ENCODE data around the gene FBXL17. TPM values are rescaled to one million over a fixed set of nuclear protein-coding genes. Genes with fewer than 3 reads are reported as not detected.

Gene FBXL17
- total and polyA plus RNA-seq, 2 of the 13 experiments (the other 11 are each of a cell fraction or from before 2014, with no cell fraction given) = 3.0 to 7.9 TPM

DNA sequence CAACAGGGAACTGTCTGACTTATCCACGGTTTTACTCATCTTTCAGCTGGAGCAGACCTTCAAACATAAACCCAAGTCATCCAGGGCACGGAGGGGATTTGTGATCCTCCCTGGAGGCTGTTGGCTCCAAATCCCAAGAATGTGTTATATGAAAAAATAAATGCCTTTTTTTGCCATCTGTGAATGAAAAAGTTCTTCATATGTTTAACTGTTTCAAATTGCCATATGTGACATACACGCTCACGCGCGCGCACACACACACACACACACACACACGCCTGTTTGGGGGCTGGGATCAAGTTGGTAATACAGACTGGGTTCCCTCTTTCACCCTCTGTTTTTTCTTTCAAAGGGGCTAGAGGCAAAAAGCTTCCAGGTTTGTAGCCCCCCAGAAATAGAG is 546.8 kb downstream of the FBXL17 start:
- no peak overlapping the region for H3K9ac ChIP-seq (ENCODE audit: insufficient read depth, low read depth, low read length)
- H4K20me1 ChIP-seq (ENCODE audit: insufficient read depth, low read length) = no peaks in the 10 kb centered on the region
- in situ Hi-C loops (cut with HindIII; ENCODE audit: extremely low pct_ligation_motif_present, low pct_unique_long_range_greater_than_20kb) (no loop called here), intact Hi-C loops (cut with micrococcal nuclease; ENCODE audit: unreplicated experiment) (no loop called here)
- DNase-seq (ENCODE audit: low spot score) (no peak), ATAC-seq (no peak), FAIRE-seq (no peak)
- no peak overlapping the region for H3K4me2 ChIP-seq (ENCODE audit: low read depth, low read length)
- H3K79me2 ChIP-seq (ENCODE audit: insufficient read depth, low read length) = no peaks in the 10 kb centered on the region
- H3K27ac ChIP-seq (ENCODE audit: extremely low read length, insufficient read depth, low read length) = no peak overlapping the region
- H3K9me3 ChIP-seq (ENCODE audit: low read length) = no peaks in the 10 kb centered on the region
- ChIA-PET CTCF (ENCODE audit: low intra/inter-chr PET ratio, low total read pairs) (no interaction called here), POLR2A (no interaction called here)
- WGBS (ENCODE audit: low lambda C conversion rate) = 57% methylated on average over 8 of the region's 8 CpGs
- no peak for TF ChIP-seq FOXM1 (CRISPR knock-in tag; IDR thresholded peaks at IDR 0.05)
- no peak for TF ChIP-seq RNF2 (conservative IDR thresholded peaks at IDR 0.05; ENCODE audit: low read depth)
- TF ChIP-seq ZNF558 (CRISPR knock-in tag; IDR thresholded peaks at IDR 0.05; ENCODE audit: borderline replicate concordance) = no peak
- TF ChIP-seq IKZF1 (IDR thresholded peaks at IDR 0.05) = no peak
- TF ChIP-seq ZNF44 (CRISPR knock-in tag; IDR thresholded peaks at IDR 0.05) = no peak
- no peak for TF ChIP-seq ETV5 (CRISPR knock-in tag; IDR thresholded peaks at IDR 0.05; ENCODE audit: borderline replicate concordance)
- TF ChIP-seq, protein P1, sequence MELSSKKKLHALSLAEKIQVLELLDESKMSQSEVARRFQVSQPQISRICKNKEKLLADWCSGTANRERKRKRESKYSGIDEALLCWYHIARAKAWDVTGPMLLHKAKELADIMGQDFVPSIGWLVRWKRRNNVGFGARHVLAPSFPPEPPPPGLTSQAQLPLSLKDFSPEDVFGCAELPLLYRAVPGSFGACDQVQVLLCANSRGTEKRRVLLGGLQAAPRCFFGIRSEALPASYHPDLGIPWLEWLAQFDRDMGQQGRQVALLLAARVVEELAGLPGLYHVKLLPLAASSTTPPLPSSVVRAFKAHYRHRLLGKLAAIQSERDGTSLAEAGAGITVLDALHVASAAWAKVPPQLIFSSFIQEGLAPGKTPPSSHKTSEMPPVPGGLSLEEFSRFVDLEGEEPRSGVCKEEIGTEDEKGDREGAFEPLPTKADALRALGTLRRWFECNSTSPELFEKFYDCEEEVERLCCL (CRISPR knock-in tag; IDR thresholded peaks at IDR 0.05; ENCODE audit: borderline replicate concordance) = no peak
- no peak for TF ChIP-seq SMAD3 (CRISPR knock-in tag; IDR thresholded peaks at IDR 0.05)
- TF ChIP-seq ZKSCAN1 (IDR thresholded peaks at IDR 0.05; ENCODE audit: low read length) = no peak
- no peak for TF ChIP-seq ZNF124 (CRISPR knock-in tag; IDR thresholded peaks at IDR 0.05)
- TF ChIP-seq PHF8 (CRISPR knock-in tag; IDR thresholded peaks at IDR 0.05) = no peak
- TF ChIP-seq, protein P2, sequence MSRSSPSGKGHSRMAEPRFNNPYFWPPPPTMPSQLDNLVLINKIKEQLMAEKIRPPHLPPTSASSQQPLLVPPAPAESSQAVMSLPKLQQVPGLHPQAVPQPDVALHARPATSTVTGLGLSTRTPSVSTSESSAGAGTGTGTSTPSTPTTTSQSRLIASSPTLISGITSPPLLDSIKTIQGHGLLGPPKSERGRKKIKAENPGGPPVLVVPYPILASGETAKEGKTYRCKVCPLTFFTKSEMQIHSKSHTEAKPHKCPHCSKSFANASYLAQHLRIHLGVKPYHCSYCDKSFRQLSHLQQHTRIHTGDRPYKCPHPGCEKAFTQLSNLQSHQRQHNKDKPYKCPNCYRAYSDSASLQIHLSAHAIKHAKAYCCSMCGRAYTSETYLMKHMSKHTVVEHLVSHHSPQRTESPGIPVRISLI (CRISPR knock-in tag; IDR thresholded peaks at IDR 0.05; ENCODE audit: borderline replicate concordance) = no peak
- no peak for TF ChIP-seq MBD4 (IDR thresholded peaks at IDR 0.05; ENCODE audit: borderline replicate concordance, low read length)
- no peak for TF ChIP-seq MTF1 (CRISPR knock-in tag; IDR thresholded peaks at IDR 0.05)
- no peak for TF ChIP-seq NBN (conservative IDR thresholded peaks at IDR 0.05)
- TF ChIP-seq ATRX (CRISPR knock-in tag; IDR thresholded peaks at IDR 0.05; ENCODE audit: borderline replicate concordance) = no peak
- TF ChIP-seq NR2F1 (CRISPR knock-in tag; IDR thresholded peaks at IDR 0.05) = no peak
- no peak for TF ChIP-seq ATM (IDR thresholded peaks at IDR 0.05; ENCODE audit: borderline replicate concordance)
- no peak overlapping the region for H2AFZ ChIP-seq (ENCODE audit: low read length)
- no peaks in the 10 kb centered on the region for H3K36me3 ChIP-seq (replicated peaks in 1 of 2; ENCODE audit: control insufficient read depth in 1 of 2, insufficient read depth in 2 of 2, low read length in 2 of 2)
- H3K4me3 ChIP-seq (replicated peaks in 1 of 3; ENCODE audit: insufficient read depth in 1 of 3, low read depth in 2 of 3, low read length in 3 of 3) = no peak overlapping the region
- no TSS peak for BruUV-seq (replicated peaks)
- H3K27me3 ChIP-seq (ENCODE audit: control insufficient read depth in 1 of 2, insufficient read depth in 2 of 2, low read length in 2 of 2) = peaks cover 0 to 5% of the 10 kb centered on the region in 2 experiments; a peak in 2 of 5 replicates
- H3K4me1 ChIP-seq (ENCODE audit: insufficient read depth, low read length) = no peaks in the 10 kb centered on the region
